ENCODE results near the gene NFKB1.

GRCh38 chr4:102493794-102494193 lies 7.4 kb upstream of the NFKB1 start:
- TF ChIP-seq CHD2 (IDR thresholded peaks at IDR 0.05; ENCODE audit: low read length, partially characterized antibody) (no peak), ZFP36 (IDR thresholded peaks at IDR 0.05; ENCODE audit: borderline replicate concordance, partially characterized antibody) (no peak), RFX5 (IDR thresholded peaks at IDR 0.05) (no peak), CTCF (IDR thresholded peaks at IDR 0.05) (no peak), POLR2A (IDR thresholded peaks at IDR 0.05; ENCODE audit: low read length) (no peak), CEBPB (IDR thresholded peaks at IDR 0.05) (no peak)

Measured in A549 (cell line).